Liver (tissue), 9 donors: ENCODE data around the gene YEATS2. TPM values are rescaled to one million over a fixed set of nuclear protein-coding genes. Genes with fewer than 3 reads are reported as not detected.

ENCODE experiments used
- DNase-seq: peaks from one replicate; pipeline ENCODE4 v3.0.0-alpha.2; 2017; ENCODE audit warnings: low spot score
- H3K27ac ChIP-seq, 2 donors: one replicate each; pipeline ENCODE4 v1.7.0; 2013; ENCODE audit warnings: inconsistent platforms in 2 of 2, low read length in 2 of 2, control low read depth in 1 of 2, low read depth in 1 of 2, mild to moderate bottlenecking in 1 of 2
- H3K27me3 ChIP-seq, 4 donors: one replicate each; pipeline versions ENCODE4 v1.6.1 to v1.7.0; 2013; ENCODE audit warnings: low read length in 3 of 4, inconsistent platforms in 1 of 4, mild to moderate bottlenecking in 1 of 4, moderate library complexity in 1 of 4; ENCODE audit not compliant: control insufficient read depth in 4 of 4, insufficient read depth in 4 of 4
- H3K36me3 ChIP-seq, 4 donors: one replicate each; pipeline versions ENCODE4 v1.6.1 to v1.7.0; 2013; ENCODE audit warnings: low read length in 3 of 4, mild to moderate bottlenecking in 3 of 4, low read depth in 1 of 4, moderate library complexity in 1 of 4; ENCODE audit not compliant: control insufficient read depth in 4 of 4, insufficient read depth in 3 of 4
- H3K4me1 ChIP-seq, 4 donors: one replicate each; pipeline versions ENCODE4 v1.6.1 to v1.7.0; 2013; ENCODE audit warnings: low read length in 3 of 4, mild to moderate bottlenecking in 3 of 4, moderate library complexity in 1 of 4; ENCODE audit not compliant: control insufficient read depth in 4 of 4, insufficient read depth in 4 of 4
- H3K4me3 ChIP-seq, 3 donors: one replicate each; pipeline versions ENCODE4 v1.6.1 to v1.7.0; 2013; ENCODE audit warnings: low read length in 3 of 3, control low read depth in 1 of 3, low read depth in 1 of 3, mild to moderate bottlenecking in 1 of 3
- H3K9ac ChIP-seq, 2 donors: one replicate each; pipeline ENCODE4 v1.7.0; 2013; ENCODE audit warnings: low read length in 2 of 2, mild to moderate bottlenecking in 2 of 2, moderate library complexity in 2 of 2, control low read depth in 1 of 2, low read depth in 1 of 2
- H3K9me3 ChIP-seq, 4 donors: one replicate each; pipeline versions ENCODE4 v1.6.1 to v1.7.0; 2013; ENCODE audit warnings: low read length in 3 of 4; ENCODE audit not compliant: control insufficient read depth in 4 of 4
- EGR1 ChIP-seq, 2 donors: IDR thresholded peaks; 2 replicates each; pipeline ENCODE4 v1.6.1; 2016 to 2018; ENCODE audit warnings: antibody characterized with exemption in 2 of 2, low read depth in 2 of 2
- FOXA1 ChIP-seq: IDR thresholded peaks from 2 replicates; pipeline ENCODE4 v1.6.1; 2016; ENCODE audit warnings: antibody characterized with exemption
- FOXA2 ChIP-seq: IDR thresholded peaks from 2 replicates; pipeline ENCODE4 v1.6.1; 2016; ENCODE audit warnings: antibody characterized with exemption
- GABPA ChIP-seq, 2 donors: IDR thresholded peaks in 1 of 2; conservative IDR thresholded peaks in 1 of 2; 2 replicates each; pipeline ENCODE4 v1.6.1; 2016; ENCODE audit warnings: antibody characterized with exemption in 2 of 2, mild to moderate bottlenecking in 1 of 2, moderate library complexity in 1 of 2
- HNF4A ChIP-seq, 2 donors: conservative IDR thresholded peaks; 2 replicates each; pipeline ENCODE4 v1.6.1; 2016; ENCODE audit warnings: antibody characterized with exemption in 2 of 2, mild to moderate bottlenecking in 2 of 2
- HNF4G ChIP-seq: IDR thresholded peaks from 2 replicates; pipeline ENCODE4 v1.6.1; 2016; ENCODE audit warnings: antibody characterized with exemption
- JUND ChIP-seq, 2 donors: IDR thresholded peaks; 2 replicates each; pipeline ENCODE4 v1.6.1; 2016; ENCODE audit warnings: antibody characterized with exemption in 2 of 2
- NR2F2 ChIP-seq: IDR thresholded peaks from 2 replicates; pipeline ENCODE4 v1.6.1; 2016; ENCODE audit warnings: antibody characterized with exemption
- RXRA ChIP-seq, 2 donors: IDR thresholded peaks; 2 replicates each; pipeline ENCODE4 v1.6.1; 2017 to 2018; ENCODE audit warnings: antibody characterized with exemption in 2 of 2, mild to moderate bottlenecking in 1 of 2
- SP1 ChIP-seq: IDR thresholded peaks from 2 replicates; pipeline ENCODE4 v1.6.1; 2018; ENCODE audit warnings: antibody characterized with exemption, mild to moderate bottlenecking
- TAF1 ChIP-seq: conservative IDR thresholded peaks from 2 replicates; pipeline ENCODE4 v1.6.1; 2016; ENCODE audit warnings: antibody characterized with exemption, mild to moderate bottlenecking
- YY1 ChIP-seq: IDR thresholded peaks from 2 replicates; pipeline ENCODE4 v1.6.1; 2016; ENCODE audit warnings: antibody characterized with exemption, mild to moderate bottlenecking
- WGBS: extraction: QIAGEN DNeasy Blood & Tissue Kit; methylation state at CpG from one replicate; pipeline ENCODE4 v1.1.7; 2013; 5-methylcytosine and 5-hydroxymethylcytosine counted together
- polyA plus RNA-seq, 2 donors: library from polyadenylated mRNA; stranded (reverse) in 1 of 2; unstranded in 1 of 2; fragments of 200-250 nt in 1 of 2; fragments of >200 nt in 1 of 2; fragmentation: Nextera tagmentation in 1 of 2; extraction: Ambion mirVana in 1 of 2; gene quantifications; one replicate each; pipeline versions ENCODE4 v1.2.1 to v1.2.3, GENCODE V29; 2013 to 2015
- total RNA-seq, 2 donors: library from RNA; depleted of rRNA; stranded (reverse); fragments of >200 nt; gene quantifications; one replicate each; pipeline ENCODE4 v1.2.3, GENCODE V29; 2014
- TF ChIP-seq, protein P1 (sequence below): IDR thresholded peaks from 2 replicates; pipeline ENCODE4 v1.6.1; 2016; ENCODE audit warnings: antibody characterized with exemption
- TF ChIP-seq, protein P2 (sequence below): IDR thresholded peaks from 2 replicates; pipeline ENCODE4 v1.6.1; 2016; ENCODE audit warnings: antibody characterized with exemption
- TF ChIP-seq, protein P3 (sequence below): fragments of 150-350 bp; IDR thresholded peaks from 2 replicates; pipeline ENCODE4 v1.5.1; 2017; ENCODE audit warnings: improper control_type of control experiment, low read depth, low read length; ENCODE audit not compliant: missing input control
- TF ChIP-seq, protein P4 (sequence below): IDR thresholded peaks from 2 replicates; pipeline ENCODE4 v1.6.1; 2016; ENCODE audit warnings: antibody characterized with exemption
- donor health status: healthy.
- donor health status: healthy.
- donor health status: healthy.
- donor health status: healthy.
- donor health status: healthy.

Gene YEATS2
- total and polyA plus RNA-seq, 4 donors = 1.5 to 9.4 (median 4.9) TPM

DNA sequence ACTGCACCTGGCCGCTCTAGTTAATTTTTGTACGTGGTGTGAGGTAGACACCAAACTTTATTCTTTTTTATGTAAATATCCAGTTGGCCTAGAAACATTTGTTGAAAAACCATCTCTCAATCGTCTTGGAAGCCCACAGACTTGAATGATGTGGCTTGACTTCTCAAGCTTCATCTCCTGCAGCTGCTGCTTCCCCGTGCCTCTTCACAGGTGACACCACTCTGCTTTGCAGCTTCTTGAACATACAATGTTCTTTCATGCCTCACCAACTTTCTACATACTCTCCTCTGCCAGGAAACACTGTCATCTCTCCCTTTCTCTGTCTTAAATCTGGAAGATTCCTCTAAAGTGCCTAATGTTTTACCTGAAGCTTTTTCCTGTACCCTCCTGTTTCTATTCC is 92.2 kb downstream of the YEATS2 start (continued):
- TF ChIP-seq YY1 (no peak), FOXA2 (no peak), RXRA (IDR thresholded peaks at IDR 0.05) (no peak), JUND (IDR thresholded peaks at IDR 0.05) (no peak), FOXA1 (no peak), HNF4A (conservative IDR thresholded peaks at IDR 0.05) (no peak), HNF4G (no peak), SP1 (no peak), TAF1 (no peak)
- TF ChIP-seq, protein P1, sequence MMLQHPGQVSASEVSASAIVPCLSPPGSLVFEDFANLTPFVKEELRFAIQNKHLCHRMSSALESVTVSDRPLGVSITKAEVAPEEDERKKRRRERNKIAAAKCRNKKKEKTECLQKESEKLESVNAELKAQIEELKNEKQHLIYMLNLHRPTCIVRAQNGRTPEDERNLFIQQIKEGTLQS = no peak
- TF ChIP-seq, protein P2, sequence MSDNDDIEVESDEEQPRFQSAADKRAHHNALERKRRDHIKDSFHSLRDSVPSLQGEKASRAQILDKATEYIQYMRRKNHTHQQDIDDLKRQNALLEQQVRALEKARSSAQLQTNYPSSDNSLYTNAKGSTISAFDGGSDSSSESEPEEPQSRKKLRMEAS = no peak

DNA sequence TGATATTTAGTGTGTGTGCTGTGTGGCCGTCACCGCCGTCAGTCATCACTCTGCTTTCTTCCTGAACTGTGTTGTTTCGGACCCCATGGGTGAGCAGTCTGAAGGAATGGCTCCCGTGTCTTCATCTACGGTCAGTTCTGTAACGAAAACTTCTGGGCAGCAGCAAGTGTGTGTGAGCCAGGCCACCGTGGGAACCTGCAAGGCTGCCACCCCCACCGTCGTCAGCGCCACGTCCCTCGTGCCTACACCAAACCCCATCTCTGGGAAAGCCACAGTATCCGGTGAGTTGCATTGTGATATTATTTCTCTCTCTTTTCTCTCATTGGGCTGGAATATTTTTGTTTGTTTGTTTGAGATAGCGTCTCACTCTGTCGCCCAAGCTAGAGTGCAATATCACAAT is 93.1 kb downstream of the YEATS2 start:
- no peak overlapping the region for H3K9ac ChIP-seq
- peaks cover 3 to 17% (median 17%) of the 10 kb centered on the region in 4 donors for H3K36me3 ChIP-seq
- no peaks in the 10 kb centered on the region for H3K9me3 ChIP-seq
- H3K27ac ChIP-seq = no peak overlapping the region
- no peaks in the 10 kb centered on the region for H3K4me1 ChIP-seq
- TF ChIP-seq TAF1 (no peak), JUND (IDR thresholded peaks at IDR 0.05) (no peak), SP1 (no peak), NR2F2 (no peak), EGR1 (IDR thresholded peaks at IDR 0.05; ENCODE audit: low read depth in 2 of 2) (no peak), HNF4A (conservative IDR thresholded peaks at IDR 0.05) (no peak), YY1 (no peak), GABPA (IDR thresholded peaks at IDR 0.05 in 1 of 2, conservative IDR thresholded peaks at IDR 0.05 in 1 of 2) (no peak)
- TF ChIP-seq, protein P1 = no peak
- TF ChIP-seq, protein P3, sequence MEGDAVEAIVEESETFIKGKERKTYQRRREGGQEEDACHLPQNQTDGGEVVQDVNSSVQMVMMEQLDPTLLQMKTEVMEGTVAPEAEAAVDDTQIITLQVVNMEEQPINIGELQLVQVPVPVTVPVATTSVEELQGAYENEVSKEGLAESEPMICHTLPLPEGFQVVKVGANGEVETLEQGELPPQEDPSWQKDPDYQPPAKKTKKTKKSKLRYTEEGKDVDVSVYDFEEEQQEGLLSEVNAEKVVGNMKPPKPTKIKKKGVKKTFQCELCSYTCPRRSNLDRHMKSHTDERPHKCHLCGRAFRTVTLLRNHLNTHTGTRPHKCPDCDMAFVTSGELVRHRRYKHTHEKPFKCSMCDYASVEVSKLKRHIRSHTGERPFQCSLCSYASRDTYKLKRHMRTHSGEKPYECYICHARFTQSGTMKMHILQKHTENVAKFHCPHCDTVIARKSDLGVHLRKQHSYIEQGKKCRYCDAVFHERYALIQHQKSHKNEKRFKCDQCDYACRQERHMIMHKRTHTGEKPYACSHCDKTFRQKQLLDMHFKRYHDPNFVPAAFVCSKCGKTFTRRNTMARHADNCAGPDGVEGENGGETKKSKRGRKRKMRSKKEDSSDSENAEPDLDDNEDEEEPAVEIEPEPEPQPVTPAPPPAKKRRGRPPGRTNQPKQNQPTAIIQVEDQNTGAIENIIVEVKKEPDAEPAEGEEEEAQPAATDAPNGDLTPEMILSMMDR = no peak
- no peak for DNase-seq
- no peaks in the 10 kb centered on the region for H3K27me3 ChIP-seq
- 97% methylated on average over 16 of the region's 16 CpGs for WGBS
- H3K4me3 ChIP-seq = no peak overlapping the region

DNA sequence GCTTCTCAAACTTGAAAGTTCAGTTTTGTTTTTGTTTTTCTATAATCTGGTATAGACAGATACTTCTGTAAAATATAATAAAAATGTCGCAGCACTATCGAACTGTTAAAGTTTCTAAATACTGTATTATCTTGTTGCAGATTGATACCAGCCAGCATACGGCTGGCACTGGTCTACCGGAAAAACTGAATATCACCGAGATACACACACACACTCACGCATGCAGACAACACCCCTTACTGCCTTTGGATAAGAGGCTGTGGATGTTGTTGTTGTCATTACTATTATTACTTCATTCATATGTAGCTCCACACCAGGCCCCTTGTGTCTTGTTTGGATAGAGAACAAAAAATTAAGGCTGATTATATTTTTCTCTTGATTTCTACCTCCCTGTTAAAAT is 95.4 kb downstream of the YEATS2 start:
- H3K36me3 ChIP-seq = peaks cover 2 to 13% (median 12%) of the 10 kb centered on the region in 4 donors
- TF ChIP-seq NR2F2 (no peak), EGR1 (IDR thresholded peaks at IDR 0.05; ENCODE audit: low read depth in 2 of 2) (no peak), HNF4G (no peak), GABPA (IDR thresholded peaks at IDR 0.05 in 1 of 2, conservative IDR thresholded peaks at IDR 0.05 in 1 of 2) (no peak), SP1 (no peak), TAF1 (no peak), JUND (IDR thresholded peaks at IDR 0.05) (no peak)
- TF ChIP-seq, protein P1 = no peak
- TF ChIP-seq, protein P4, sequence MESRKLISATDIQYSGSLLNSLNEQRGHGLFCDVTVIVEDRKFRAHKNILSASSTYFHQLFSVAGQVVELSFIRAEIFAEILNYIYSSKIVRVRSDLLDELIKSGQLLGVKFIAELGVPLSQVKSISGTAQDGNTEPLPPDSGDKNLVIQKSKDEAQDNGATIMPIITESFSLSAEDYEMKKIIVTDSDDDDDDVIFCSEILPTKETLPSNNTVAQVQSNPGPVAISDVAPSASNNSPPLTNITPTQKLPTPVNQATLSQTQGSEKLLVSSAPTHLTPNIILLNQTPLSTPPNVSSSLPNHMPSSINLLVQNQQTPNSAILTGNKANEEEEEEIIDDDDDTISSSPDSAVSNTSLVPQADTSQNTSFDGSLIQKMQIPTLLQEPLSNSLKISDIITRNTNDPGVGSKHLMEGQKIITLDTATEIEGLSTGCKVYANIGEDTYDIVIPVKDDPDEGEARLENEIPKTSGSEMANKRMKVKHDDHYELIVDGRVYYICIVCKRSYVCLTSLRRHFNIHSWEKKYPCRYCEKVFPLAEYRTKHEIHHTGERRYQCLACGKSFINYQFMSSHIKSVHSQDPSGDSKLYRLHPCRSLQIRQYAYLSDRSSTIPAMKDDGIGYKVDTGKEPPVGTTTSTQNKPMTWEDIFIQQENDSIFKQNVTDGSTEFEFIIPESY = no peak
- H3K9me3 ChIP-seq = no peaks in the 10 kb centered on the region
- no peak overlapping the region for H3K9ac ChIP-seq
- no peak overlapping the region for H3K27ac ChIP-seq
- no peaks in the 10 kb centered on the region for H3K4me1 ChIP-seq
- no peaks in the 10 kb centered on the region for H3K27me3 ChIP-seq
- H3K4me3 ChIP-seq = no peak overlapping the region
- whole genome bisulfite sequencing = 98% methylated on average over 6 of the region's 6 CpGs
- no peak for DNase-seq
